Heart right ventricle (tissue), 16 donors: Measurements from ENCODE around the gene CAPN13. TPM values are rescaled to one million over a fixed set of nuclear protein-coding genes. Genes with fewer than 3 reads are reported as not detected.

Experiments
- ATAC-seq, 8 donors: fragments of 200-7000 bp; cut with Tn5 transposase; one replicate each; pipeline ENCODE4 v1.9.1; 2020; ENCODE audit warnings: mild to moderate bottlenecking in 8 of 8, moderate library complexity in 8 of 8, moderate number of reproducible peaks in 1 of 8
- DNase-seq, 2 donors: peaks; one replicate each; pipeline ENCODE4 v3.0.0-alpha.2; 2020
- H3K27ac ChIP-seq, 10 donors: fragments of 200-600 bp; sonication (generic) in 2 of 10; one replicate each; pipeline versions ENCODE4 v1.5.0 to v1.8.0; 2020 to 2022; ENCODE audit warnings: mild to moderate bottlenecking in 3 of 10
- H3K27me3 ChIP-seq, 7 donors: fragments of 200-600 bp; one replicate each; pipeline ENCODE4 v1.8.0; 2021 to 2022; ENCODE audit warnings: mild to moderate bottlenecking in 2 of 7
- H3K36me3 ChIP-seq, 9 donors: fragments of 200-600 bp; sonication (generic) in 1 of 9; one replicate each; pipeline versions ENCODE4 v1.5.0 to v1.8.0; 2020 to 2022; ENCODE audit warnings: mild to moderate bottlenecking in 2 of 9
- H3K4me1 ChIP-seq, 9 donors: fragments of 200-600 bp; sonication (generic) in 1 of 9; one replicate each; pipeline versions ENCODE4 v1.5.0 to v1.8.0; 2020 to 2022; ENCODE audit warnings: mild to moderate bottlenecking in 4 of 9
- H3K4me3 ChIP-seq, 10 donors: fragments of 200-600 bp; sonication (generic) in 2 of 10; one replicate each; pipeline versions ENCODE4 v1.5.0 to v1.8.0; 2020 to 2022; ENCODE audit warnings: mild to moderate bottlenecking in 7 of 10, moderate library complexity in 2 of 10
- H3K9me3 ChIP-seq, 11 donors: fragments of 200-600 bp in 10 of 11; sonication (generic) in 2 of 11; one replicate each; pipeline versions ENCODE4 v1.5.0 to v1.8.0; 2013 to 2022; ENCODE audit warnings: mild to moderate bottlenecking in 2 of 11, control low read depth in 1 of 11, moderate library complexity in 1 of 11
- CTCF ChIP-seq, 9 donors: fragments of 200-600 bp; sonication (generic) in 2 of 9; IDR thresholded peaks; one replicate each; pipeline versions ENCODE4 v1.5.0 to v1.8.0; 2021 to 2022; ENCODE audit warnings: antibody characterized with exemption in 9 of 9, mild to moderate bottlenecking in 5 of 9, moderate library complexity in 1 of 9
- WGBS, 2 donors: extraction: QIAGEN DNeasy Blood & Tissue Kit; methylation state at CpG; one replicate each; pipeline ENCODE4 v1.1.7; 2013; ENCODE audit warnings: inconsistent platforms in 1 of 2; 5-methylcytosine and 5-hydroxymethylcytosine counted together
- intact Hi-C, 10 donors: fragments of 100-400 bp; cut with DNase I; formaldehyde crosslinking; loops; one replicate each; pipeline versions ENCODE4 v1.11.1 to v1.14.2; 2022
- polyA plus RNA-seq, 2 donors: library from polyadenylated mRNA; stranded (reverse); fragments of 200-250 nt; gene quantifications; one replicate each; pipeline ENCODE4 v1.2.3, GENCODE V29; 2013
- total RNA-seq, 10 donors: library from RNA; stranded (reverse); fragmentation: NEBNext Ultra II Directional in 3 of 10; extraction: Animal tissue kit (Norgen Biotek cat#: 25700) in 3 of 10; gene quantifications; one replicate each; pipeline versions ENCODE4 v1.2.1 to v1.2.4, GENCODE V29; 2021 to 2023
- donor health status: Arrhythmogenic right ventricular cardiomyopathy.
- donor health status: ischemic (EF 13 %, LVEDD 7.1; RV severe dilation, severe dysfunction).
- donor health status: healthy with polysubstance abuse.
- donor health status: DM: no; HTN: yes; CAD: no.
- donor health status: DM: no; HTN: no; CAD: no.
- donor health status: ischemic (EF 25% LVEDD 6.9; RV normal size, moderate dysfunction).
- donor health status: ischemic (EF 25% LVEDD 5.7; RV mildly dilated, moderate dysfunction).
- donor health status: healthy.
- donor health status: DM: yes; HTN: yes; CAD: no.
- donor health status: Ischemic cardiomyopathy.
- donor health status: ischemic (EF 35%, LVEDD 5.7; RV mildly dilated, moderate dysfunction).
- donor health status: nonischemic (EF 11% LVEDD 7.7; RV severe dilation, severe dysfunction).
- donor health status: DM: yes; HTN: yes; CAD: no.
- donor health status: PGD.
- donor health status: ischemic (EF 29% LVEDD 5.4; RV normal size, mild dysfunction).
- donor health status: nonischemic (EF 23%, LVEDD 6.1; RV moderate dilation, normal function).

CAPN13 gene
- total and polyA plus RNA-seq, 12 donors: 0.09 TPM; not detected in 11

- TF ChIP-seq CTCF (IDR thresholded peaks at IDR 0.05): no peak
- no peak overlapping the region for H3K27ac ChIP-seq
- intact Hi-C loops: no loop called here
- WGBS, 2 donors: 84 to 87% methylated on average over 12 of the region's 12 CpGs
- DNase-seq (no peak), ATAC-seq (no peak)
- H3K36me3 ChIP-seq: no peaks in the 10 kb centered on the region
- no peak overlapping the region for H3K4me3 ChIP-seq
- no peaks in the 10 kb centered on the region for H3K4me1 ChIP-seq
- H3K27me3 ChIP-seq: peaks cover 0 to 17% (median 6%) of the 10 kb centered on the region in 7 donors
- H3K9me3 ChIP-seq: no peaks in the 10 kb centered on the region
Measured at GRCh38 chr2:30777661-30778505, 29.4 kb downstream of the CAPN13 start.

- H3K36me3 ChIP-seq: no peaks in the 10 kb centered on the region
- H3K27ac ChIP-seq: no peak overlapping the region
- TF ChIP-seq CTCF (IDR thresholded peaks at IDR 0.05): no peak
- peaks cover 0 to 23% (median 8%) of the 10 kb centered on the region in 7 donors for H3K27me3 ChIP-seq
- 64 to 70% methylated on average over 9 of the region's 9 CpGs for WGBS, 2 donors
- DNase-seq (no peak), ATAC-seq (no peak)
- no peak overlapping the region for H3K4me3 ChIP-seq
- H3K4me1 ChIP-seq: no peaks in the 10 kb centered on the region
- intact Hi-C loops: no loop called here
- H3K9me3 ChIP-seq: no peaks in the 10 kb centered on the region
Measured at GRCh38 chr2:30776831-30777635, 30.2 kb downstream of the CAPN13 start.

GRCh38 chr2:30775833-30776232 is 31.4 kb downstream of the CAPN13 start:
- intact Hi-C loops: no loop called here
- no peaks in the 10 kb centered on the region for H3K36me3 ChIP-seq
- ATAC-seq: no peak

More at GRCh38 chr2:30775833-30776232, 31.4 kb downstream of the CAPN13 start:
- no peak overlapping the region for H3K27ac ChIP-seq
- no peak for DNase-seq
- H3K4me3 ChIP-seq: no peak overlapping the region
- no peaks in the 10 kb centered on the region for H3K9me3 ChIP-seq
- 52 to 54% methylated on average over 7 of the region's 7 CpGs for WGBS, 2 donors
- no peak for TF ChIP-seq CTCF (IDR thresholded peaks at IDR 0.05)
- peaks cover 0 to 26% (median 8%) of the 10 kb centered on the region in 7 donors for H3K27me3 ChIP-seq
- no peaks in the 10 kb centered on the region for H3K4me1 ChIP-seq
